Measurements from ENCODE around the gene HECW1.

- TF ChIP-seq ZBTB26 (CRISPR knock-in tag; IDR thresholded peaks at IDR 0.05; ENCODE audit: borderline replicate concordance), result no peak
- TF ChIP-seq CTCF (CRISPR knock-in tag; IDR thresholded peaks at IDR 0.05), result no peak
- TF ChIP-seq ZUFSP (CRISPR knock-in tag; IDR thresholded peaks at IDR 0.05; ENCODE audit: borderline replicate concordance), result no peak
- TF ChIP-seq EP300 (IDR thresholded peaks at IDR 0.05; ENCODE audit: low read depth in 2 of 2, low read length in 2 of 2), result no peak
- TF ChIP-seq EP300 (CRISPR knock-in tag; IDR thresholded peaks at IDR 0.05; ENCODE audit: borderline replicate concordance), result no peak
- TF ChIP-seq ETV5 (CRISPR knock-in tag; IDR thresholded peaks at IDR 0.05; ENCODE audit: borderline replicate concordance), result no peak
- TF ChIP-seq ELK4 (CRISPR knock-in tag; IDR thresholded peaks at IDR 0.05; ENCODE audit: borderline replicate concordance), result no peak
Observed at GRCh38 chr7:43604251-43604650, 491.8 kb downstream of the HECW1 start.

All from HepG2 (cell line).